ENCODE data around the gene ANKRD34B.

DNA sequence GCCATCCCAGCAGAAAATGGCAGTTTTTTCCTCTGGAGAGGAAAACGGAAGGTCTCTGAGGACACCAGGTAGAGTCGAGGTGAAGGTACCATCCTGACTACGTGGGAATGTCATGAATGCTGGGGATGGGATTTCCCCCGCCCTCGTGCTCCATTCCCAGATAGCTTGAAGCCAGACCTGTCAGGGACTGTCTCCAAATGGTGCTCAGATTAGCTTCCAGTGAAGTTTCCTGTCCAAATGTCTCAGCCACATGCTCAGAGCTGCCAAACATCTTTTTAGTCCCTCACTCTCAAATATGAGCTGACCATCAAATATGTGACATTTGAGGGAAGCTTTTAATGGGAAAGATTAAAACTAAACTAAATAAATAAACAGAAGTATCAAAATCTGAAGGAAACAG lies 7.6 kb upstream of the ANKRD34B start:
- TF ChIP-seq TCF7 (CRISPR knock-in tag; IDR thresholded peaks at IDR 0.05; ENCODE audit: low read depth) (no peak), SP1 (CRISPR knock-in tag; conservative IDR thresholded peaks at IDR 0.05) (no peak), NR2C2 (CRISPR knock-in tag; IDR thresholded peaks at IDR 0.05) (no peak), ELF4 (CRISPR knock-in tag; IDR thresholded peaks at IDR 0.05; ENCODE audit: low read depth) (no peak), ZNF138 (CRISPR knock-in tag; conservative IDR thresholded peaks at IDR 0.05) (no peak)
- TF ChIP-seq, protein P1, sequence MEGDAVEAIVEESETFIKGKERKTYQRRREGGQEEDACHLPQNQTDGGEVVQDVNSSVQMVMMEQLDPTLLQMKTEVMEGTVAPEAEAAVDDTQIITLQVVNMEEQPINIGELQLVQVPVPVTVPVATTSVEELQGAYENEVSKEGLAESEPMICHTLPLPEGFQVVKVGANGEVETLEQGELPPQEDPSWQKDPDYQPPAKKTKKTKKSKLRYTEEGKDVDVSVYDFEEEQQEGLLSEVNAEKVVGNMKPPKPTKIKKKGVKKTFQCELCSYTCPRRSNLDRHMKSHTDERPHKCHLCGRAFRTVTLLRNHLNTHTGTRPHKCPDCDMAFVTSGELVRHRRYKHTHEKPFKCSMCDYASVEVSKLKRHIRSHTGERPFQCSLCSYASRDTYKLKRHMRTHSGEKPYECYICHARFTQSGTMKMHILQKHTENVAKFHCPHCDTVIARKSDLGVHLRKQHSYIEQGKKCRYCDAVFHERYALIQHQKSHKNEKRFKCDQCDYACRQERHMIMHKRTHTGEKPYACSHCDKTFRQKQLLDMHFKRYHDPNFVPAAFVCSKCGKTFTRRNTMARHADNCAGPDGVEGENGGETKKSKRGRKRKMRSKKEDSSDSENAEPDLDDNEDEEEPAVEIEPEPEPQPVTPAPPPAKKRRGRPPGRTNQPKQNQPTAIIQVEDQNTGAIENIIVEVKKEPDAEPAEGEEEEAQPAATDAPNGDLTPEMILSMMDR (IDR thresholded peaks at IDR 0.05) = no peak
- TF ChIP-seq, protein P2, sequence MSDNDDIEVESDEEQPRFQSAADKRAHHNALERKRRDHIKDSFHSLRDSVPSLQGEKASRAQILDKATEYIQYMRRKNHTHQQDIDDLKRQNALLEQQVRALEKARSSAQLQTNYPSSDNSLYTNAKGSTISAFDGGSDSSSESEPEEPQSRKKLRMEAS (CRISPR knock-in tag; IDR thresholded peaks at IDR 0.05) = no peak
- TF ChIP-seq, protein P3, sequence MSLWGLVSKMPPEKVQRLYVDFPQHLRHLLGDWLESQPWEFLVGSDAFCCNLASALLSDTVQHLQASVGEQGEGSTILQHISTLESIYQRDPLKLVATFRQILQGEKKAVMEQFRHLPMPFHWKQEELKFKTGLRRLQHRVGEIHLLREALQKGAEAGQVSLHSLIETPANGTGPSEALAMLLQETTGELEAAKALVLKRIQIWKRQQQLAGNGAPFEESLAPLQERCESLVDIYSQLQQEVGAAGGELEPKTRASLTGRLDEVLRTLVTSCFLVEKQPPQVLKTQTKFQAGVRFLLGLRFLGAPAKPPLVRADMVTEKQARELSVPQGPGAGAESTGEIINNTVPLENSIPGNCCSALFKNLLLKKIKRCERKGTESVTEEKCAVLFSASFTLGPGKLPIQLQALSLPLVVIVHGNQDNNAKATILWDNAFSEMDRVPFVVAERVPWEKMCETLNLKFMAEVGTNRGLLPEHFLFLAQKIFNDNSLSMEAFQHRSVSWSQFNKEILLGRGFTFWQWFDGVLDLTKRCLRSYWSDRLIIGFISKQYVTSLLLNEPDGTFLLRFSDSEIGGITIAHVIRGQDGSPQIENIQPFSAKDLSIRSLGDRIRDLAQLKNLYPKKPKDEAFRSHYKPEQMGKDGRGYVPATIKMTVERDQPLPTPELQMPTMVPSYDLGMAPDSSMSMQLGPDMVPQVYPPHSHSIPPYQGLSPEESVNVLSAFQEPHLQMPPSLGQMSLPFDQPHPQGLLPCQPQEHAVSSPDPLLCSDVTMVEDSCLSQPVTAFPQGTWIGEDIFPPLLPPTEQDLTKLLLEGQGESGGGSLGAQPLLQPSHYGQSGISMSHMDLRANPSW (CRISPR knock-in tag; conservative IDR thresholded peaks at IDR 0.05; ENCODE audit: low read depth) = no peak
- TF ChIP-seq, protein P4, sequence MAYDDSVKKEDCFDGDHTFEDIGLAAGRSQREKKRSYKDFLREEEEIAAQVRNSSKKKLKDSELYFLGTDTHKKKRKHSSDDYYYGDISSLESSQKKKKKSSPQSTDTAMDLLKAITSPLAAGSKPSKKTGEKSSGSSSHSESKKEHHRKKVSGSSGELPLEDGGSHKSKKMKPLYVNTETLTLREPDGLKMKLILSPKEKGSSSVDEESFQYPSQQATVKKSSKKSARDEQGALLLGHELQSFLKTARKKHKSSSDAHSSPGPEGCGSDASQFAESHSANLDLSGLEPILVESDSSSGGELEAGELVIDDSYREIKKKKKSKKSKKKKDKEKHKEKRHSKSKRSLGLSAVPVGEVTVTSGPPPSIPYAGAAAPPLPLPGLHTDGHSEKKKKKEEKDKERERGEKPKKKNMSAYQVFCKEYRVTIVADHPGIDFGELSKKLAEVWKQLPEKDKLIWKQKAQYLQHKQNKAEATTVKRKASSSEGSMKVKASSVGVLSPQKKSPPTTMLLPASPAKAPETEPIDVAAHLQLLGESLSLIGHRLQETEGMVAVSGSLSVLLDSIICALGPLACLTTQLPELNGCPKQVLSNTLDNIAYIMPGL (CRISPR knock-in tag; IDR thresholded peaks at IDR 0.05) = no peak

Measured in WTC11 (cell line).